Erythroblast (primary cell): ENCODE measurements around the gene RNF186.

Experiments
- GATA1 ChIP-seq: IDR thresholded peaks from 2 replicates; pipeline ENCODE4 v1.6.1; 2011; ENCODE audit warnings: low read depth, mild to moderate bottlenecking, control low read depth, low read length, moderate library complexity
- POLR2A ChIP-seq: IDR thresholded peaks from 2 replicates; pipeline ENCODE4 v1.6.1; 2011; ENCODE audit warnings: mild to moderate bottlenecking, low read length

DNA sequence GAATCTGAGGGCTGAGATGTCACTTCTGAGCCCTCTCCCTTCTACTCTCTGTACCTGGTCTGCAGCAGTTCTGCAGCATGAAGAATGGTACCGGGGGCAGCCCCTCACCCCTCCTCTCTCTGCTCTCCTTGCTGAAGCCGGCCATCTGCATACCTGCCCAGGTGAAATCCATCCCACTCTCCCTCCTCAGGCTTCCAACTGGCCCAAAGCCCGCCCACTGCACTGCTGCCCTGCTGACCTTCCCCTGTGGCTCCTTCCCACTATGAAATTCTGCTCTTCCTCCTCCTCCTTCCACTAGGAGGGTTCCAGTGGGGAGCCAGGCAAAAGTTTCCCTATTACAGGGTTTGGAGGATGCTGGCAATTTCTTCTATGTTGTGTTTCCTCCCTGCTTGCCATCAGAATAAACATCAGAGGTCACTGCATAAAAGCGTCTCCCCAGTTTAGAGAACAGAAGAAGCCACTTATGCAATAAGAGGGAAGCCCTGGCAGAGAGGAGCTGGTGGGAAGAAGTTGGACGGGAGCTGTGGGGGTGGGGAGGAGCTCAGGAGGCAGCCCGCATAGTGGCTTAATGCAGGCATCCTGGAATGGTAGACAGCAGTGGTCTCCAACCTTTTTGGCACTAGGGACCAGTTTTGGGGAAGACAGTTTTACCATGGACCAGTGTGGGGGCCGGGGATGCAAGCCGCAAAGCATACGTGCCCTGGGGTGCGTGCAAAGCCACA lies 45.7 kb downstream of the RNF186 start:
- TF ChIP-seq POLR2A (no peak), GATA1 (no peak)
